Bronchial epithelial cell (primary cell): ENCODE results near the gene SERPINA4. TPM values are rescaled to one million over a fixed set of nuclear protein-coding genes. Genes with fewer than 3 reads are reported as not detected.

Source experiments
- DNase-seq: peaks from one replicate; pipeline ENCODE4 v3.0.0-alpha.2; 2010; ENCODE audit warnings: low read depth
- FAIRE-seq: peaks from 2 replicates; lab custom pipeline; 2011; peaks lifted over from hg19 to GRCh38; lab: Jason Lieb, UNC
- H3K27me3 ChIP-seq: 2 replicates; pipeline ENCODE4 v1.5.1; 2011; ENCODE audit warnings: low read length; ENCODE audit not compliant: control insufficient read depth, insufficient read depth
- H3K36me3 ChIP-seq: 2 replicates; pipeline ENCODE4 v1.5.1; 2011; ENCODE audit warnings: low read length; ENCODE audit not compliant: control insufficient read depth, insufficient read depth
- H3K4me3 ChIP-seq: 2 replicates; pipeline ENCODE4 v1.5.1; 2011; ENCODE audit warnings: mild to moderate bottlenecking, low read depth, low read length, control low read depth
- CTCF ChIP-seq: IDR thresholded peaks from 2 replicates; pipeline ENCODE4 v1.5.1; 2011; ENCODE audit warnings: mild to moderate bottlenecking, moderate library complexity, low read length, control low read depth, inconsistent platforms; ENCODE audit not compliant: insufficient read depth, severe bottlenecking
- total RNA-seq: library from RNA; depleted of rRNA; stranded (reverse); fragments of >200 nt; gene quantifications from 2 replicates; pipeline ENCODE4 v1.2.1, GENCODE V29; 2014

The SERPINA4 gene
- total RNA-seq, 1 donor from 2014 or later: not detected

- no peak for TF ChIP-seq CTCF
- Histone ChIP-seq H3K36me3 (no peaks in the 10 kb centered on the region), H3K27me3 (no peaks in the 10 kb centered on the region), H3K4me3 (no peak overlapping the region)
- peak; percentile 14 for DNase-seq
- FAIRE-seq: no peak
Measured at GRCh38 chr14:94612580-94613554, 51.6 kb downstream of the SERPINA4 start.

- TF ChIP-seq CTCF: no peak
- no peaks in the 10 kb centered on the region for H3K27me3 ChIP-seq
- FAIRE-seq (no peak), DNase-seq (no peak)
- no peak overlapping the region for H3K4me3 ChIP-seq
- no peaks in the 10 kb centered on the region for H3K36me3 ChIP-seq
Measured at GRCh38 chr14:94613720-94614644, 52.7 kb downstream of the SERPINA4 start.

GRCh38 chr14:94614802-94615201 is 53.6 kb downstream of the SERPINA4 start:
- Histone ChIP-seq H3K4me3 (no peak overlapping the region), H3K27me3 (no peaks in the 10 kb centered on the region), H3K36me3 (no peaks in the 10 kb centered on the region)
- FAIRE-seq (no peak), DNase-seq (no peak)
- TF ChIP-seq CTCF: no peak

GRCh38 chr14:94615254-94615653 is 54.0 kb downstream of the SERPINA4 start:
- no peak for TF ChIP-seq CTCF
- Histone ChIP-seq H3K27me3 (no peaks in the 10 kb centered on the region), H3K4me3 (no peak overlapping the region), H3K36me3 (no peaks in the 10 kb centered on the region)
- DNase-seq (no peak), FAIRE-seq (no peak)

GRCh38 chr14:94615823-94616570 is 54.8 kb downstream of the SERPINA4 start:
- FAIRE-seq: no peak
- TF ChIP-seq CTCF: no peak
- Histone ChIP-seq H3K36me3 (no peaks in the 10 kb centered on the region), H3K4me3 (no peak overlapping the region), H3K27me3 (no peaks in the 10 kb centered on the region)
- no peak for DNase-seq
